ENCODE data around the gene CDK16.
"Not testable (repeated sequence)": the region's sequence is repeated elsewhere in the genome, so short reads cannot be mapped to it uniquely, and the experiment has no call there.

CDK16 gene

DNA sequence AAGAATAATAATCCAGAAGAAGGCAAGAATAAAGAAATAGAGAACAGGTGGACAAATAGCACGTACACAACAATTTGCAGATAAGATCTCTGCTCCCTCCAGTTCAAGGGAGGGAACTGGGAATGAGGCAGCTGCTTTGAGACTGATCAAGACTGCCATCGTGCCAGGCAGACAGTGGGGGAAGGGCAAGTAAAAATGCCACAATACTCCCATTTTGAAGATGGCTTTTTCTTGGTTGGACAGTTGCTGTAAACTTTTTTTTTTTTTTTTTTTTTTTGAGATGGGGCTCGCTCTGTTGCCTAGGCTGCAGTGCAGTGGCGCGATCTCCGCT is 31.5 kb downstream of the CDK16 start:
- DNase-seq (ENCODE audit: low spot score), result no peak

DNA sequence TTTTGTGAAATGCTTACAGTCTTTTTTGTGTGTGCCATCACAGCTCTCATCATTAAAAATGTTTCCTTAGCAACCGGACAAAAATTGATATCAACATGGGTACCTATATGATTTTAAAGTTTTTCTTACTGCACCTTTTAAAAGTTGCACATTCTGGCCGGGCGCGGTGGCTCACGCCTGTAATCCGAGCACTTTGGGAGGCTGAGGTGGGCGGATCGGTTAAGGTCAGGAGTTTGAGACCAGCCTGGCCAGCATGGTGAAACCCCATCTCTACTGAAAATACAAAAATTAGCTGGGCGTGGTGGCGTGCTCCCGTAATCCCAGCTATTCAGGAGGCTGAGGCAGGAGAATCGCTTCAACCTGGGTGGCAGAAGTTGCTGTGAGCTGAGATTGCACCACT is 39.1 kb downstream of the CDK16 start:
- DNase-seq (ENCODE audit: low spot score), result not testable (repeated sequence)

DNA sequence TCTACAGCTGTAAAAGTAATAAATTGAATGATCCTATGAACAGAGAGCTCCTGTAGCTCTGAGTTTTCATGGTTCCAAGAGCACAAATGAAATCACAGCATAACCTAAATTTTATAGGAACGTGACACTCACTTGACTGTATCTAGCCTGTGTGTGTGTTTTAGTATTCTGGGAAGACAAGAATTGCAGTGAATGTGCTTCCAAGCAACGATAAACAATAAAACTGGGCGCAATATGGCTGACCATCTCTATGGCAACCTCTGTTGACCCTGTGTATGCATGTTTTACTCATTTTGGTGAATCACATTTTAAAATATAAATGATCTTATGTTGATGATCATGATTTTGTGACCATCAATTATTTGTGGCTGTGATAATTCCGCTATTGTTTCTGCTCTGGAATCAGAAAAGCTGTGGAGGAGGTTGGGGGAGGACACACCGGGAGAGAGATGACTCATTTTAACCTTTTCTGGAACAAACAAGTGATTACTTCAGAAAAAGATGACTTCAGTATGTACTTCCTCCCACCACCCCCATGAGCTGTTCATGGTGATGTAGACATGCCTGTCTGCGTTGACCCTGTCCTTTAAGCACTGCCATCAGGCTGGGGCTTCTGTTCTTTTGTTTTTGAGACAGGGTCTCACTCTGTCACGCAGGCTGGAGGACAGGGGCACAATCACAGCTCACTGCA is 46.1 kb downstream of the CDK16 start:
- DNase-seq (ENCODE audit: low spot score), result no peak

DNA sequence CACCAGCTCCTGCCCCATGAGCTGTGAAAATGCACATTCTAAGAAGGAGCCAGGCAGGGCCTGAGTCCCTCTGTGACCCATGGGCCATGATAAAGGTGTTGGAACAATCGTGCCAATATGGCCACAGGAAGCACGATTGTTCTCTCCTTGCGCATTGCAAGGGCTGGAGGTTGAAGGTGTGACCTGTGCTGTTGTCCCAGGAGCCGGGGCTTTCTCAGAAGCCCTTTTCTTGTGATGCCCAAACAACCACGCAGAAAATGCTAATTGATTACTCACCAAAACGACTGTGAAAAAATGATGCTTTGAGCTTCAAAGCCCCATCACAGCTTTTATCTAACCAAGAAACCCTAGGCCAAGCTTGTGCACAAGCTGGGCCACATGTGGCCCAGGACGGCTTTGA is 48.2 kb downstream of the CDK16 start:
- DNase-seq (ENCODE audit: low spot score), result no peak

DNA sequence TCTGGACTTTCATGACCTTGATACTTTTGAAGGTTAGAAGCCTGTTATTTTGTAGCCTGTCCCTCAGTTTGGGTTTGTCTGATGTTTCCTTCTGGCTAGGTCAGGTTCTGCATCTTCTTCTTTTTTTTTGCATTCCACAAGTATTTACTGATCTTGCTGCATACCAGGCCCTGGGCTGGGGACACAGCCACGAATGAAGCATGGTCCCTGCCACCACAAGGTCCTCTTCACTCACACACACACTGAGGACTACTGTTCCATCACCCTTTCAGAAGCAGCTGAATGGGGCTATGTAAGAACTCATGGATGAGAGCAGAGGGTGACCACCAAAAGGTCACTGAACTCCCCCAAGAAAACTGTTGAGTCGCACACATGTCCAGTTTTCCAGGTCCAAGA is 53.5 kb downstream of the CDK16 start:
- no peak for DNase-seq (ENCODE audit: low spot score)

DNA sequence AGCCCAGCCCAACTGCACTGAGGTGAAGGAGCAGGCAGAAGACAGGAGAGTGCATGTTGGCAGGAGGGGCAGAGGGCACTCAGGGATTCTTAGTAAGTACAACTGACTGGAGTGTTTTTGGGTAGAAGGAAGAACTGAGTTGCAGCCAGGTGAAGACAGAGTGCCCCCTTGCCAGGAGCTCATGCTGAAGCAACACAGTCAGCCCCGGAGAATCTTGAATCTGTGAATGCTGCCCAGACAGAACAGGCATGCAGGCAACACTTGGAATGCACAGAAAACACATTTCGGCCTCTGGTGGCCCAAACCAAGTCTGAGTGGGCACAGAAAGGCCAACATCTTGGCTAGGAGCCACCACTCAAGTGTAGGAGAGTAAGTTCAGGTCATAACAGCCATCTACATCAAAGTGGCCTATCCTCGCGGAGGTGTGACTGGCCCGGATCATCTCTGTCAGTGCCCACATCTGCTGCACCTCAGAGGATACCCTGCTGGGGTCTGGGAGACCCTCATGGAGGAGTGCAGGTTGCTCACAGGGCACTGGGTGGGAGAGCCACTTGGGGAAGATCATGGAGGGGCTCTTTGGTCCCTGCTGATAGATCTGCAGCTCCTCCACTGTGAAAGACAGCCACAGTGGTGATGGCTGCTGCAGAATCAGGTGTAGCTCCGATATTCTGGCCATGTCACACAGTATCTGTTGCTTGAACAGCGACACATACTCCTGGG is 54.7 kb downstream of the CDK16 start:
- no peak for DNase-seq (ENCODE audit: low spot score)

DNA sequence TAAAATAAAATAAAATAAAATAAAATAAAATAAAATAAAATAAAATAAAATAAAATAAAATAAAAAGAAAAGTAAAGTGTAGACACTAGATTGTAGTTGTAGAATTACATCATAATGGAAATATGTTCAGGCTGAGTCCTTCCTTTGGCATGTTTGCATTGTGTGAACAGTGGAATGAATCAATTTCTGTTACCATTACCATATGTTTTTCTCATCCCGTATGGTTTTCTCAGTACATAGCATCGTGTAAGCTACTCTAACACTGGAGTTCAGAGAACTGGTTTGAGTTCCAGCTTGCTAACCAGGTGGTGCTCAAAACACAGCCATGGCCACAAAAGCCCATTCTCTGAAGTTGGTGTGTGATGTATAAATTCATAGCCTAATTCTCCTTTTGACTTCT is 60.2 kb downstream of the CDK16 start:
- DNase-seq (ENCODE audit: low spot score), result no peak

Data from germinal center (tissue), 1 donor.